HG02840 (cell line): ENCODE measurements around the gene CSAD.

Source experiments
- ATAC-seq: cut with Tn5 transposase; IDR thresholded peaks from one replicate; pipeline ENCODE4 v1.9.1; 2021; ENCODE audit warnings: mild to moderate bottlenecking, moderate library complexity, moderate number of reproducible peaks; ENCODE audit not compliant: unreplicated experiment, low FRiP score

CSAD gene

GRCh38 chr12:53159195-53159839 is 21.4 kb downstream of the CSAD start:
- ATAC-seq, result no peak

DNA sequence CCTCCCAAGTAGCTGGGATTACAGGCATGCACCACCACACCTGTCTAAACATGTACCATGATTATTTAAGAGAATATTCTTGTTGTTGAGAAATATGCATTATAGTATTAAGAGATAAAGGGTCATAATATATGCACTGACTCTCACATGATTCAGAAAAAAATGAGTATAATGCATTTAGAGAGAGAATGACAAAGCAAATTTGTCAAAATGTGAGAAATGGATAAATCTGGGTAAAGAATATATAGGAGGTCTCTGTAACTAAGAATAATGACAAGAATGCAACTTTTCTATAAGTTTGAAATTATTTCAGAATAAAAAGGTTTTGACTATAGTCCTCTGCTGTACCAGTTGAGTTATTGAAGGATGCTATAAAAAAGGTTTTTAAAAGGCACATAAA is 28.3 kb downstream of the CSAD start:
- ATAC-seq, result no peak

DNA sequence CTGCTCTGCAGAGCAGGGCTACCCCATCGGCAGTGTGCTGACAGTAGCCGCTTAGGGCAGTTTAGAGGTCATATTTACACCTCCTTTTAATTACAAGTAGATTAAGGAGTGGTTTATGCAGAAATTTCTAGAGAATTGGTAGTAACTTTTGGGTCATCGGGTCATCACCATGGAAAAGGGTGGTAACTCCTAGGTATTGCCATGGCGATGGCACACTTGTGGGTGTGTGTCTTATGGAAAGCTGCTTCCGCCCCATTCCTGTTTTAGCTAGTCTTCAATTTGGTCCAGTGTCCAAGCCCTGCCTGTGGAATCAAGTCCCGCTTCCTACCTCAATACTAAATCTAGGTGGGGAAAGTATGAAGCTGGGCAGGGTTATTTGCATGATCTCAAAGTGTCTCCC is 29.7 kb downstream of the CSAD start:
- ATAC-seq, result no peak

- no peak for ATAC-seq
Measured at GRCh38 chr12:53147653-53148052, 33.1 kb downstream of the CSAD start.

- ATAC-seq, result no peak
Measured at GRCh38 chr12:53147181-53147580, 33.5 kb downstream of the CSAD start.

DNA sequence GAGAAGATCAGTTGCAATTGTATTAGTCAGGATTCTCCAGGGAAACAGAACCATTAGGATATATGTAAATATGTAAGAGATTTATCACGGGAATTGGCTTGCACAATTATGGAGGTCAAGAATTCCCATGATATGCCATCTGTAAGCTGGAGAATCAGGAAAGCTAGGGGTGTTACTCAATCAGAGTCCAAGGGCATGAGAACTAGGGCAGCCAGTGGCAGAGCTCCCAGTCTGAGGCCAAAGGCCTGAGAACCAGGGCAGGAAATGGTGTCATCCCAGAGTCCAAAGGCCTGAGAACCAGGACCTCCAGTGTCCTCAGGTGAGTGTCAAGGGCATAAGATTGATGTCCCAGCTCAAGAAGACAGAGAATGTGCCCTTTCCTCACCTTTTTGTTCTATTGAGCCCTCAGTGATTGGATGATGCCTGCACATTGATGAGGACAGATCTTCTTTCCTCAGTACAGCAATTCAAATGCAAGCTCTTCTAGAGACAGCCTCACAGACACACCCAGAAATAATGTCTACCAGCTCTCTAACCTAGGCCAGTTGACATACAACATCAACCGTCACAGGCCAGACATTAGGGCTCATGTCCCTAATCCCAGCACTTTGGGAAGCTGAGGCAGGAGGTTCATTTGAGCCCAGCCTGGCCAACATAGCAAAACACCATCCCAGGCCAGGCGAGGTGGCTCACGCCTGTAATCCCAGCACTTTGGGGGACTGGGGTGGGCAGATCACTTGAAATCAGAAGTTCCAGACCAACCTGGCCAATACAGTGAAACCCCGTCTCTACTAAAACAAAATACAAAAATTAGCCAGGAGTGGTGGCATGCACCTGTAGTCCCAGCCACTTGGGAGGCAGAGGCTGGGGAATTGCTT is 35.1 kb downstream of the CSAD start:
- ATAC-seq, result no peak

DNA sequence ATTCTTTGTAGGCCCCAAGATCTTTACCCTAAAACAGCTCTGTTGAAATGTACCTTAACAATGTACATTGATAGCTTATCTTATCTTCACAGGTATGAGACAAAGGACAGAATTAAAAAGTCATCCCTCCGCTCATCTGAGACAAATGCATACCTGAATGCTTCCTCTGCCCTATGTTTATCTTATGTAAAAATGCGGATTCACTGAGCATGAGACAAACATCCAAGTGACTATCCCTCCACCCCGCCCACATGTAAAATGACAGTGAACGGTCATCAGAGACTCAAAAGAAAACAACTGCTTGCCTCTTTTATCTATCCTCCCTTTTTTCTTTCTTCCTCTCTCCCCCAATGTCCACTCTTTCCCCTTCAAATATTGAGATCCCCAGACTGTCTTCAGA is 37.4 kb downstream of the CSAD start:
- no peak for ATAC-seq

DNA sequence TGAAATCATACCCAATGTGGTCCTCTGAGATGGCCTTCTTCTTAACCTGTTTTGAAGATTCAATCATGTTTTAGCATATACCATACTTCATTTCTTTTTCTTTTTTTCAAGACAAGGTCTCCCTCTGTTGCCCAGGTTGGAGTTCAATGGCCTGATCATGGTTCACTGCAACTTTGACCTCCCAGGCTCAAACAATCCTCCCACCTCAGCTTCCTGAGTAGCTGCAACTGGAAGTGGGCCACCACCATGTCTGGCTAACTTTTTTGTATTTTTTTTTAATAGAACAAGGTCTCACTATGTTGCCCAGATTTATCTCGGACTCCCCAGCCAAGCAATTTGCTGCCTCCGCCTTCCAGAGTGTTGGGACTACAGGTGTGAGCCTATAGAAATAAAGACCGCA is 47.0 kb downstream of the CSAD start:
- ATAC-seq, result no peak

DNA sequence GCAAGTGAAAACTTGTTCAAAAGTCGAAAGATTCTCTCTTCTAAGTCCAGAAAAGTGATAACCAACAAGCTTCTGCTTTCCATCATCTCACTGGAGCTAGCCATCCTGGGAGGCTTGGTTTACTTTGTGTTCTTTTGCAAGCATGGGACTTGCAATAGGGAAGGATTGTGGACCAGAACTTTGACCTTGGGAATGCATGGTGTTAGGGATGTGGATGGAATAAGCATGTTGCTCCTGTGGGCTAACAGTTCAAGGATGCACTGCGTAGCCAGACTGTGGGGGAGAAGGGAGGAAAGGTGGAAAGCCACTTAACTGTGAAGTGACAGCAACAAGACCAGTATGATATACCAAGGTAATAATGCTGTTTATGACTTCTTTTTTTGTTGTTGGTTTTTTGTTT is 48.9 kb downstream of the CSAD start:
- no peak for ATAC-seq

DNA sequence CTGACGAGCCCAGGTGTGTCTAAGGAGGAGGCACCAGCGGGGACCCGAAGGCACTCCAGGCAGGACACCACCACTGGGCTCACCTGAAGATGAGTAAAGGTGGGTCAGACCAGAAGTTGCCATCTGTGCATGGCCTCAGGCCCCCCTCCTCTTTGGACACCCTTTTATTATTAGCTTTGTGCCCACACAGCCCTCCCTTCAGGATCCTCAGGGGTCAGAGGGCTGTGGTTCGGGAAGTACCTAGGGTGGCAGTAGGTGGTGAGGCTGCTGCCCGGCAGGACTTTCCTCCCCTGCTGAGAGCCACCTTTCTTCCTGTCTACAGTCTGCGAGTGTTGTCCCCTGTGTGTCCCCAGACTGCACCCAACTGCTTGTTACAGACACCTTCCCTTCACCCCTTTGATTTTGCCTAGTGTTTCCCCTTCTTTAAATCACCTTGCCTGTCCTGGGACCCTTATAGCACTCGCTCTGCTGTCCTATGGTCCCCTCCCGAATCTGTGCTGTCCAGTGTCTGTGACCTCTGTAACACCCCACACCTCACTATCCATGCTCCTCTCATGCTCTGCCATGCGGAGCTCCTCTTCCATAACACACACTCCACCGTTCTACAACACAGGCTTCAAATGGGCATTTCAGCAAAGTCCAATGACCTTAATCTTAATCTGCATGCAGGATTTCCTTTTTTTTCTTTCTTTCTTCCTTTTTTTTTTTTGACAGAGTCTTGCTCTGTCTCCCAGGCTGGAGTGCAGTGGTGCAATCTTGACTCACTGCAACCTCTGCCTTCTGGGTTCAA is 51.8 kb downstream of the CSAD start:
- ATAC-seq, result no peak

GRCh38 chr12:53127169-53127568 is 53.6 kb downstream of the CSAD start:
- ATAC-seq, result no peak

DNA sequence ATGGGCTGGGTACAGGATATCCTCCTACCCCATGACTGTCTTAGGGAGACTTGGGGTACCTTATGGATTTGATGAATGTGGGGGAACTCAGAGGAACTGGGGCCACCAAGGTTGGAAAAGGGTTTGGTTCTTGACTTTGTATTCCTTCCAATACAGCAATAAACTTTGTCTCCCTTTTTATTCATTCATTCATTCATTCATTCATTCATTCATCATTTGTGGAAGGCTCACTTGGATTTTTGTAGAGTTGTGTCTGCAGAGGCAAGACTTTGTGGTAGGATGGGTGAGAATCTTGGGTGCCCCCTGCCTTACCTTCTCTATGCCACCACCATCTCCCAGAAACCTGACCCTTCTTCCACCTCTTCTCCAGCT is 56.4 kb downstream of the CSAD start:
- no peak for ATAC-seq

GRCh38 chr12:53123578-53124351 is 57.0 kb downstream of the CSAD start:
- no peak for ATAC-seq

GRCh38 chr12:53122961-53123468 is 57.7 kb downstream of the CSAD start:
- ATAC-seq, result no peak

GRCh38 chr12:53120685-53121525 is 59.8 kb downstream of the CSAD start:
- no peak for ATAC-seq

- no peak for ATAC-seq
Measured at GRCh38 chr12:53118751-53119300, 61.9 kb downstream of the CSAD start.

- ATAC-seq, result no peak
Measured at GRCh38 chr12:53115891-53116648, 64.7 kb downstream of the CSAD start.

GRCh38 chr12:53115112-53115890 is 65.4 kb downstream of the CSAD start:
- ATAC-seq, result no peak
